OCI-LY7 (cell line): ENCODE data around the gene LTV1. TPM values are rescaled to one million over a fixed set of nuclear protein-coding genes. Genes with fewer than 3 reads are reported as not detected.
"Not testable (repeated sequence)": the region's sequence is repeated elsewhere in the genome, so short reads cannot be mapped to it uniquely, and the experiment has no call there.

ENCODE experiments used
- Bru-seq: library from RNA; stranded (reverse); fragments of 400-500 nt; gene quantifications from one replicate; lab custom pipeline; 2021; lab: Mats Ljungman, UMichigan
- BruChase-seq, 2 experiments: library from RNA; stranded (reverse); fragments of 400-500 nt; gene quantifications; one replicate each; lab custom pipeline; 2021; lab: Mats Ljungman, UMichigan
- BruUV-seq: library from RNA; stranded (reverse); fragments of 400-500 nt; replicated peaks from 2 replicates; lab custom pipeline; 2021; lab: Mats Ljungman, UMichigan
- CTCF ChIA-PET: fragments of 300-600 bp; sonication (Branson Sonifier 250); formaldehyde crosslinking; loops from one replicate; lab custom pipeline; 2022; ENCODE audit warnings: antibody characterized with exemption; ENCODE audit not compliant: unreplicated experiment; lab: Charles Lee
- POLR2A ChIA-PET: fragments of 300-600 bp; sonication (Branson Sonifier 250); formaldehyde crosslinking; loops from one replicate; lab custom pipeline; 2022; ENCODE audit warnings: antibody characterized with exemption; lab: Charles Lee
- DNase-seq: peaks from one replicate; pipeline ENCODE4 v3.0.0-alpha.2; 2015; ENCODE audit warnings: low spot score
- H2AFZ ChIP-seq: fragments of 200-600 bp; sonication (generic), shearing (Covaris generic); 2 replicates; pipeline ENCODE4 v1.6.1; 2014; ENCODE audit warnings: mild to moderate bottlenecking, antibody characterized with exemption, low read length, moderate library complexity
- H3K27ac ChIP-seq: fragments of 200-600 bp; sonication (generic); 2 replicates; pipeline ENCODE4 v1.5.1; 2014; ENCODE audit warnings: mixed run types, low read depth, mild to moderate bottlenecking, moderate library complexity, low read length, inconsistent platforms; ENCODE audit not compliant: poor library complexity, severe bottlenecking
- H3K36me3 ChIP-seq: fragments of 200-600 bp; sonication (generic); 2 replicates; pipeline ENCODE4 v1.6.1; 2014; ENCODE audit warnings: mild to moderate bottlenecking, antibody characterized with exemption, low read length, moderate library complexity, mixed read lengths; ENCODE audit not compliant: insufficient read depth
- H3K4me1 ChIP-seq: fragments of 200-600 bp; sonication (generic); 2 replicates; pipeline ENCODE4 v1.5.1; 2014; ENCODE audit warnings: mild to moderate bottlenecking, low read length; ENCODE audit not compliant: insufficient read depth, poor library complexity, severe bottlenecking
- H3K4me2 ChIP-seq: fragments of 200-600 bp; sonication (generic); 2 replicates; pipeline ENCODE4 v1.6.1; 2014; ENCODE audit warnings: mild to moderate bottlenecking, low read length
- H3K4me3 ChIP-seq: fragments of 200-600 bp; sonication (generic); 2 replicates; pipeline ENCODE4 v1.5.1; 2014; ENCODE audit warnings: mild to moderate bottlenecking, low read depth, low read length; ENCODE audit not compliant: poor library complexity, severe bottlenecking
- H3K79me2 ChIP-seq: fragments of 200-600 bp; sonication (generic); 2 replicates; pipeline ENCODE4 v1.6.1; 2016; ENCODE audit warnings: low read depth, mild to moderate bottlenecking, low read length, moderate library complexity, mixed read lengths; ENCODE audit not compliant: insufficient read depth
- H3K9me2 ChIP-seq: fragments of 200-600 bp; sonication (generic); 2 replicates; pipeline ENCODE4 v1.6.1; 2016; ENCODE audit warnings: mild to moderate bottlenecking, low read length, mixed read lengths; ENCODE audit not compliant: insufficient read depth
- H3K9me3 ChIP-seq: fragments of 200-600 bp; sonication (generic); 2 replicates; pipeline ENCODE4 v1.6.1; 2014; ENCODE audit warnings: mild to moderate bottlenecking, mixed run types, low read length, mixed read lengths
- H4K20me1 ChIP-seq: fragments of 200-600 bp; sonication (generic); 2 replicates; pipeline ENCODE4 v1.6.1; 2014; ENCODE audit warnings: mild to moderate bottlenecking, antibody characterized with exemption, low read length, moderate library complexity, mixed read lengths; ENCODE audit not compliant: insufficient read depth
- CTCF ChIP-seq: fragments of 200-600 bp; sonication (generic); conservative IDR thresholded peaks from 2 replicates; pipeline ENCODE4 v1.5.1; 2014; ENCODE audit warnings: mild to moderate bottlenecking, antibody characterized with exemption, low read length, moderate library complexity, mixed read lengths
- intact Hi-C: fragments of 100-400 bp; cut with micrococcal nuclease; formaldehyde crosslinking; loops from one replicate; pipeline ENCODE4 v1.10.0; 2022; ENCODE audit not compliant: unreplicated experiment
- long read RNA-seq: library from polyadenylated mRNA; stranded (forward); transcript quantifications from one replicate; pipeline ENCODE4 v2.0.0, GENCODE V29; 2022
- total RNA-seq, 2 experiments: library from RNA; depleted of rRNA in 1 of 2; stranded (reverse); fragments of >200 nt in 1 of 2; shearing (Covaris generic) in 1 of 2; gene quantifications; 2 replicates each; pipeline ENCODE4 v1.2.3, GENCODE V29; 2014 to 2022

LTV1 gene
- total RNA-seq (2014; rRNA removed; shearing (Covaris generic)) (25.6 and 26.8 TPM in 2 replicates), total RNA-seq (2022) (28.9 and 37.3 TPM in 2 replicates), Bru-seq, nascent RNA (percentile 95 among the genes with signal in this experiment), BruChase-seq, experiment 1, labeled RNA remaining after a 6-hour chase (percentile 76 among the genes with signal in this experiment), BruChase-seq, experiment 2, labeled RNA remaining after a 2-hour chase (percentile 91 among the genes with signal in this experiment)
- long read RNA-seq, transcript LTV1-201 (11 exons, 1,847 nt) = major isoform, 67 of 80 reads
- long read RNA-seq, partial matches to known transcripts = 6 of 80 reads
- long read RNA-seq, other reads (novel, unspliced or antisense) = 7 of 80 reads

- no peak for TF ChIP-seq CTCF
- Histone ChIP-seq H3K4me3 (peak within 1 kb of the TSS; percentile 98), H3K36me3 (peaks cover 36% of the 10 kb centered on the region), H3K27ac (peak within 1 kb of the TSS; percentile 58), H3K4me1 (peaks cover 13% of the 10 kb centered on the region), H4K20me1 (no peaks in the 10 kb centered on the region), H3K4me2 (peak within 1 kb of the TSS; percentile 89), H3K79me2 (peaks cover 37% of the 10 kb centered on the region), H3K9me2 (no peaks in the 10 kb centered on the region), H3K9me3 (no peaks in the 10 kb centered on the region), H2AFZ (peak within 1 kb of the TSS; percentile 74)
- CTCF ChIA-PET = no interaction called here
- intact Hi-C loops = loop anchor here (5.0 to 10.0 kb wide), 6 partner anchors 222 to 898 kb away; partner anchors contain the start of genes ADAT2, HIVEP2 and PEX3
- peak; percentile 96 for DNase-seq
- BruUV-seq = no TSS peak
- POLR2A ChIA-PET = interaction anchor here (0.7 to 2.3 kb wide), 8 partner anchors 16 to 1177 kb away, joined by 3 to 10 read pairs (median 4); partner anchors contain the start of genes ADAT2 and PEX3
These were observed at the start of gene LTV1 for GRCh38 chr6:143842902-143843676. TSS of gene LTV1 (plus strand) at chr6:143843338. CDS start at chr6:143843478, 140 bp downstream.

- DNase-seq, POLR2A ChIA-PET, CTCF ChIA-PET, H3K27ac ChIP-seq, H4K20me1 ChIP-seq, BruUV-seq, H3K4me2 ChIP-seq, H2AFZ ChIP-seq, H3K9me2 ChIP-seq, H3K4me1 ChIP-seq, H3K79me2 ChIP-seq, intact Hi-C loops, H3K4me3 ChIP-seq, H3K9me3 ChIP-seq, H3K36me3 ChIP-seq: not testable (repeated sequence)
These were observed 46.6 kb upstream of the LTV1 start for GRCh38 chr6:143796551-143796950.

GRCh38 chr6:143798487-143798886 is 44.7 kb upstream of the LTV1 start:
- BruUV-seq, intact Hi-C loops, DNase-seq, H3K9me3 ChIP-seq, H3K36me3 ChIP-seq, H3K27ac ChIP-seq, H2AFZ ChIP-seq, H3K9me2 ChIP-seq, H3K79me2 ChIP-seq, H3K4me2 ChIP-seq, H3K4me3 ChIP-seq, CTCF ChIA-PET, POLR2A ChIA-PET, H3K4me1 ChIP-seq, H4K20me1 ChIP-seq: not testable (repeated sequence)
